ENCODE data around the gene SNX9. TPM values are rescaled to one million over a fixed set of nuclear protein-coding genes. Genes with fewer than 3 reads are reported as not detected.

The SNX9 gene
- total RNA-seq, 4 donors from 2014 or later: 13.7 to 57.2 (median 50.7) TPM

GRCh38 chr6:157909282-157909664 lies 86.2 kb downstream of the SNX9 start:
- 76 to 82% methylated on average over 3 of the region's 3 CpGs for WGBS, 2 donors (ENCODE audit: low coverage in 1 of 2)
- no peak for TF ChIP-seq POLR2A (IDR thresholded peaks at IDR 0.05)
- no peak for TF ChIP-seq CTCF (IDR thresholded peaks at IDR 0.05)
- no peak for TF ChIP-seq POLR2AphosphoS5 (IDR thresholded peaks at IDR 0.05)
- TF ChIP-seq EP300 (IDR thresholded peaks at IDR 0.05; ENCODE audit: low read depth): no peak
- intact Hi-C loops (cut with DNase I; ENCODE audit: low total_unique reads) (no loop called here), in situ Hi-C loops (cut with MboI; ENCODE audit: low pct_ligation_motif_present in 1 of 4, low pct_unique_long_range_greater_than_20kb in 1 of 4, low sequenced_read_pairs in 3 of 4) (no loop called here)
- H3K9me3 ChIP-seq: no peaks in the 10 kb centered on the region
- H3K27me3 ChIP-seq: no peaks in the 10 kb centered on the region
- no peak for DNase-seq
- no peak overlapping the region for H3K4me3 ChIP-seq
- no peak overlapping the region for H3K27ac ChIP-seq
- peaks cover 0 to 8% (median 3%) of the 10 kb centered on the region in 4 donors for H3K4me1 ChIP-seq
- H3K36me3 ChIP-seq: peaks cover 0 to 26% (median 11%) of the 10 kb centered on the region in 4 donors

- intact Hi-C loops (cut with DNase I; ENCODE audit: low total_unique reads): no loop called here
- Histone ChIP-seq H3K36me3 (peaks cover 0 to 34% (median 16%) of the 10 kb centered on the region in 4 donors), H3K4me1 (peaks cover 0 to 8% (median 3%) of the 10 kb centered on the region in 4 donors), H3K4me3 (no peak overlapping the region), H3K27ac (no peak overlapping the region), H3K27me3 (no peaks in the 10 kb centered on the region), H3K9me3 (no peaks in the 10 kb centered on the region)
- no peak for DNase-seq
- peak in 2 of 5 experiments; percentile 3 to 10 for TF ChIP-seq CTCF (IDR thresholded peaks at IDR 0.05)
- no peak for TF ChIP-seq EP300 (IDR thresholded peaks at IDR 0.05; ENCODE audit: low read depth)
- TF ChIP-seq POLR2A (IDR thresholded peaks at IDR 0.05): no peak
- TF ChIP-seq POLR2AphosphoS5 (IDR thresholded peaks at IDR 0.05): no peak
- WGBS, 2 donors (ENCODE audit: low coverage in 1 of 2): 76 to 79% methylated on average over 8 to 9 of the region's 9 CpGs
- in situ Hi-C loops (cut with MboI; ENCODE audit: low pct_ligation_motif_present in 1 of 4, low pct_unique_long_range_greater_than_20kb in 1 of 4, low sequenced_read_pairs in 3 of 4): no loop called here
These were observed 88.2 kb downstream of the SNX9 start for GRCh38 chr6:157911278-157911677.

GRCh38 chr6:157911786-157912185 lies 88.7 kb downstream of the SNX9 start:
- no peak for TF ChIP-seq POLR2AphosphoS5 (IDR thresholded peaks at IDR 0.05)
- no peak for TF ChIP-seq EP300 (IDR thresholded peaks at IDR 0.05; ENCODE audit: low read depth)
- intact Hi-C loops (cut with DNase I; ENCODE audit: low total_unique reads) (no loop called here), in situ Hi-C loops (cut with MboI; ENCODE audit: low pct_ligation_motif_present in 1 of 4, low pct_unique_long_range_greater_than_20kb in 1 of 4, low sequenced_read_pairs in 3 of 4) (no loop called here)
- Histone ChIP-seq H3K27me3 (no peaks in the 10 kb centered on the region), H3K4me1 (peaks cover 0 to 8% (median 3%) of the 10 kb centered on the region in 4 donors), H3K9me3 (no peaks in the 10 kb centered on the region), H3K27ac (no peak overlapping the region), H3K36me3 (peaks cover 0 to 34% (median 16%) of the 10 kb centered on the region in 4 donors), H3K4me3 (no peak overlapping the region)
- 42 to 80% methylated on average over 3 to 5 of the region's 5 CpGs for WGBS, 2 donors (ENCODE audit: low coverage in 1 of 2)
- no peak for DNase-seq

GRCh38 chr6:157912326-157912725 lies 89.3 kb downstream of the SNX9 start:
- intact Hi-C loops (cut with DNase I; ENCODE audit: low total_unique reads) (no loop called here), in situ Hi-C loops (cut with MboI; ENCODE audit: low pct_ligation_motif_present in 1 of 4, low pct_unique_long_range_greater_than_20kb in 1 of 4, low sequenced_read_pairs in 3 of 4) (no loop called here)
- H3K9me3 ChIP-seq: no peaks in the 10 kb centered on the region
- DNase-seq: no peak
- peaks cover 0 to 35% (median 18%) of the 10 kb centered on the region in 4 donors for H3K36me3 ChIP-seq
- H3K27ac ChIP-seq: no peak overlapping the region
- H3K27me3 ChIP-seq: no peaks in the 10 kb centered on the region
- TF ChIP-seq CTCF (IDR thresholded peaks at IDR 0.05) (no peak), POLR2A (IDR thresholded peaks at IDR 0.05) (no peak), POLR2AphosphoS5 (IDR thresholded peaks at IDR 0.05) (no peak), EP300 (IDR thresholded peaks at IDR 0.05; ENCODE audit: low read depth) (no peak)
- no peak overlapping the region for H3K4me3 ChIP-seq
- WGBS, 2 donors (ENCODE audit: low coverage in 1 of 2): 56 to 67% methylated on average over 6 of the region's 6 CpGs
- peaks cover 0 to 8% (median 3%) of the 10 kb centered on the region in 4 donors for H3K4me1 ChIP-seq

Data from transverse colon (tissue), 4 donors.